ENCODE measurements around the gene KCNQ1.

The KCNQ1 gene

GRCh38 chr11:2431395-2431794 lies 13.4 kb upstream of the KCNQ1 start:
- no peak for DNase-seq
- no peak overlapping the region for H3K4me3 ChIP-seq (ENCODE audit: low read depth, low read length)
- H3K9me3 ChIP-seq (ENCODE audit: severe bottlenecking), result no peaks in the 10 kb centered on the region
- no peaks in the 10 kb centered on the region for H3K36me3 ChIP-seq
- no peak for TF ChIP-seq CTCF (IDR thresholded peaks at IDR 0.05; ENCODE audit: low read depth, low read length)
- peaks cover 30% of the 10 kb centered on the region for H3K27me3 ChIP-seq (ENCODE audit: insufficient read depth, low read depth, severe bottlenecking)
- H3K27ac ChIP-seq, result no peak overlapping the region

- no peak for DNase-seq
- H3K27ac ChIP-seq, result no peak overlapping the region
- no peaks in the 10 kb centered on the region for H3K9me3 ChIP-seq (ENCODE audit: severe bottlenecking)
- H3K4me3 ChIP-seq (ENCODE audit: low read depth, low read length), result no peak overlapping the region
- no peak for TF ChIP-seq CTCF (IDR thresholded peaks at IDR 0.05; ENCODE audit: low read depth, low read length)
- H3K36me3 ChIP-seq, result no peaks in the 10 kb centered on the region
- H3K27me3 ChIP-seq (ENCODE audit: insufficient read depth, low read depth, severe bottlenecking), result peaks cover 30% of the 10 kb centered on the region
Observed at GRCh38 chr11:2432171-2432621, 12.6 kb upstream of the KCNQ1 start.

GRCh38 chr11:2432628-2433071 lies 12.2 kb upstream of the KCNQ1 start:
- H3K27me3 ChIP-seq (ENCODE audit: insufficient read depth, low read depth, severe bottlenecking), result peaks cover 30% of the 10 kb centered on the region
- no peak overlapping the region for H3K4me3 ChIP-seq (ENCODE audit: low read depth, low read length)
- no peaks in the 10 kb centered on the region for H3K9me3 ChIP-seq (ENCODE audit: severe bottlenecking)
- no peak for DNase-seq
- no peaks in the 10 kb centered on the region for H3K36me3 ChIP-seq
- no peak for TF ChIP-seq CTCF (IDR thresholded peaks at IDR 0.05; ENCODE audit: low read depth, low read length)
- no peak overlapping the region for H3K27ac ChIP-seq

- H3K36me3 ChIP-seq, result no peaks in the 10 kb centered on the region
- H3K27me3 ChIP-seq (ENCODE audit: insufficient read depth, low read depth, severe bottlenecking), result peaks cover 32% of the 10 kb centered on the region
- H3K27ac ChIP-seq, result no peak overlapping the region
- H3K9me3 ChIP-seq (ENCODE audit: severe bottlenecking), result no peaks in the 10 kb centered on the region
- no peak overlapping the region for H3K4me3 ChIP-seq (ENCODE audit: low read depth, low read length)
- TF ChIP-seq CTCF (IDR thresholded peaks at IDR 0.05; ENCODE audit: low read depth, low read length), result no peak
- no peak for DNase-seq
Observed at GRCh38 chr11:2433106-2433925, 11.5 kb upstream of the KCNQ1 start.

GRCh38 chr11:2434008-2434407 lies 10.8 kb upstream of the KCNQ1 start:
- H3K9me3 ChIP-seq (ENCODE audit: severe bottlenecking), result no peaks in the 10 kb centered on the region
- DNase-seq, result no peak
- no peak overlapping the region for H3K4me3 ChIP-seq (ENCODE audit: low read depth, low read length)
- no peak overlapping the region for H3K27ac ChIP-seq
- peaks cover 39% of the 10 kb centered on the region for H3K27me3 ChIP-seq (ENCODE audit: insufficient read depth, low read depth, severe bottlenecking)
- H3K36me3 ChIP-seq, result no peaks in the 10 kb centered on the region
- no peak for TF ChIP-seq CTCF (IDR thresholded peaks at IDR 0.05; ENCODE audit: low read depth, low read length)
